Measurements from ENCODE around the gene FBXO21. TPM values are rescaled to one million over a fixed set of nuclear protein-coding genes. Genes with fewer than 3 reads are reported as not detected.

FBXO21 gene
- total and polyA plus RNA-seq, 2 experiments from 2014 or later = 32.3 to 43.9 TPM

GRCh38 chr12:117134059-117134458, 56.2 kb downstream of the FBXO21 start:
- Histone ChIP-seq H3K9ac (no peak overlapping the region), H3K27me3 (replicated peaks; ENCODE audit: insufficient read depth) (no peaks in the 10 kb centered on the region), H3K9me2 (ENCODE audit: insufficient read depth) (no peaks in the 10 kb centered on the region), H3K36me3 (ENCODE audit: low read depth) (no peaks in the 10 kb centered on the region), H3K79me2 (ENCODE audit: insufficient read depth) (no peaks in the 10 kb centered on the region), H3F3A (ENCODE audit: insufficient read depth) (peaks cover 5% of the 10 kb centered on the region; the same call in 1 of the 2 replicates), H3K4me3 (no peak overlapping the region), H3K4me2 (ENCODE audit: unreplicated experiment) (peak overlapping the region; percentile 10), H3K27ac (no peak overlapping the region), H4K20me1 (ENCODE audit: insufficient read depth) (no peaks in the 10 kb centered on the region), H3K9me3 (ENCODE audit: low read depth) (no peaks in the 10 kb centered on the region), H3K4me1 (ENCODE audit: insufficient read depth) (0 out of 2 replicates have a peak, but pooled peaks cover 7% of the 10 kb centered on the region), H2AFZ (peak overlapping the region; percentile 69)
- DNase-seq = peak; percentile 59
- WGBS, 2 experiments (ENCODE audit: low coverage in 1 of 2, low lambda C conversion rate in 2 of 2, missing lambda C conversion rate in 2 of 2) = 14 to 17% methylated on average over 10 of the region's 10 CpGs
- in situ Hi-C loops (cut with MboI) = no loop called here
- TF ChIP-seq EZH2phosphoT487 (IDR thresholded peaks at IDR 0.05; ENCODE audit: insufficient read depth, low read depth) (no peak), EZH2 (IDR thresholded peaks at IDR 0.05; ENCODE audit: insufficient read depth, poor library complexity, severe bottlenecking) (no peak)

GRCh38 chr12:117130801-117131200, 59.5 kb downstream of the FBXO21 start:
- Histone ChIP-seq H3F3A (ENCODE audit: insufficient read depth) (peaks cover 32% of the 10 kb centered on the region), H3K4me1 (ENCODE audit: insufficient read depth) (0 out of 2 replicates have a peak, but pooled peaks cover 7% of the 10 kb centered on the region), H3K79me2 (ENCODE audit: insufficient read depth) (no peaks in the 10 kb centered on the region), H3K27ac (no peak overlapping the region), H3K27me3 (replicated peaks; ENCODE audit: insufficient read depth) (no peaks in the 10 kb centered on the region), H3K36me3 (ENCODE audit: low read depth) (no peaks in the 10 kb centered on the region), H3K9me2 (ENCODE audit: insufficient read depth) (no peaks in the 10 kb centered on the region), H3K9me3 (ENCODE audit: low read depth) (no peaks in the 10 kb centered on the region), H2AFZ (no peak overlapping the region), H4K20me1 (ENCODE audit: insufficient read depth) (no peaks in the 10 kb centered on the region), H3K9ac (no peak overlapping the region), H3K4me2 (ENCODE audit: unreplicated experiment) (no peak overlapping the region), H3K4me3 (no peak overlapping the region)
- in situ Hi-C loops (cut with MboI) = no loop called here
- no peak for DNase-seq
- TF ChIP-seq EZH2 (IDR thresholded peaks at IDR 0.05; ENCODE audit: insufficient read depth, poor library complexity, severe bottlenecking) (no peak), EZH2phosphoT487 (IDR thresholded peaks at IDR 0.05; ENCODE audit: insufficient read depth, low read depth) (no peak)
- WGBS, 2 experiments (ENCODE audit: low coverage in 1 of 2, low lambda C conversion rate in 2 of 2, missing lambda C conversion rate in 2 of 2) = 39 to 48% methylated on average over 5 to 7 of the region's 7 CpGs

- Histone ChIP-seq H3K27ac (no peak overlapping the region), H3F3A (ENCODE audit: insufficient read depth) (peaks cover 38% of the 10 kb centered on the region), H3K9me2 (ENCODE audit: insufficient read depth) (no peaks in the 10 kb centered on the region), H3K27me3 (replicated peaks; ENCODE audit: insufficient read depth) (no peaks in the 10 kb centered on the region), H3K4me2 (ENCODE audit: unreplicated experiment) (no peak overlapping the region), H3K79me2 (ENCODE audit: insufficient read depth) (no peaks in the 10 kb centered on the region), H3K4me3 (no peak overlapping the region), H3K36me3 (ENCODE audit: low read depth) (no peaks in the 10 kb centered on the region), H3K9ac (no peak overlapping the region), H3K4me1 (ENCODE audit: insufficient read depth) (0 out of 2 replicates have a peak, but pooled peaks cover 7% of the 10 kb centered on the region), H2AFZ (no peak overlapping the region), H3K9me3 (ENCODE audit: low read depth) (no peaks in the 10 kb centered on the region), H4K20me1 (ENCODE audit: insufficient read depth) (no peaks in the 10 kb centered on the region)
- WGBS, 2 experiments (ENCODE audit: low coverage in 1 of 2, low lambda C conversion rate in 2 of 2, missing lambda C conversion rate in 2 of 2) = 83 to 87% methylated on average over 5 of the region's 5 CpGs
- no peak for DNase-seq
- TF ChIP-seq EZH2phosphoT487 (IDR thresholded peaks at IDR 0.05; ENCODE audit: insufficient read depth, low read depth) = no peak
- TF ChIP-seq EZH2 (IDR thresholded peaks at IDR 0.05; ENCODE audit: insufficient read depth, poor library complexity, severe bottlenecking) = no peak
- in situ Hi-C loops (cut with MboI) = no loop called here
Measured at GRCh38 chr12:117129391-117129790, 60.9 kb downstream of the FBXO21 start.

- Histone ChIP-seq H3K4me2 (ENCODE audit: unreplicated experiment) (no peak overlapping the region), H3K9me3 (ENCODE audit: low read depth) (no peaks in the 10 kb centered on the region), H3K27ac (no peak overlapping the region), H3F3A (ENCODE audit: insufficient read depth) (peaks cover 38% of the 10 kb centered on the region), H3K4me3 (no peak overlapping the region), H3K9ac (no peak overlapping the region), H2AFZ (no peak overlapping the region), H3K27me3 (replicated peaks; ENCODE audit: insufficient read depth) (no peaks in the 10 kb centered on the region), H3K79me2 (ENCODE audit: insufficient read depth) (no peaks in the 10 kb centered on the region), H3K36me3 (ENCODE audit: low read depth) (no peaks in the 10 kb centered on the region), H3K9me2 (ENCODE audit: insufficient read depth) (no peaks in the 10 kb centered on the region), H4K20me1 (ENCODE audit: insufficient read depth) (no peaks in the 10 kb centered on the region), H3K4me1 (ENCODE audit: insufficient read depth) (no peaks in the 10 kb centered on the region)
- WGBS, 2 experiments (ENCODE audit: low coverage in 1 of 2, low lambda C conversion rate in 2 of 2, missing lambda C conversion rate in 2 of 2) = 80 to 81% methylated on average over 6 of the region's 6 CpGs
- TF ChIP-seq EZH2phosphoT487 (IDR thresholded peaks at IDR 0.05; ENCODE audit: insufficient read depth, low read depth) = peak; percentile 95
- no peak for TF ChIP-seq EZH2 (IDR thresholded peaks at IDR 0.05; ENCODE audit: insufficient read depth, poor library complexity, severe bottlenecking)
- in situ Hi-C loops (cut with MboI) = no loop called here
- no peak for DNase-seq
Measured at GRCh38 chr12:117127933-117128823, 62.1 kb downstream of the FBXO21 start.
